ENCODE measurements around the gene RCAN2. TPM values are rescaled to one million over a fixed set of nuclear protein-coding genes. Genes with fewer than 3 reads are reported as not detected.

The RCAN2 gene
- polyA plus RNA-seq, 3 donors from 2014 or later: not detected

- Mint-ChIP-seq H3K4me3 (no peak overlapping the region), H3K4me1 (peaks cover 23 to 28% of the 10 kb centered on the region in 2 donors), H3K27me3 (ENCODE audit: low read depth in 3 of 3) (peaks cover 0 to 2% (median 0%) of the 10 kb centered on the region in 3 donors), H3K27ac (peak overlapping the region in 2 of 6 donors; percentile 21 to 60), H3K36me3 (peaks cover 0 to 5% (median 0%) of the 10 kb centered on the region in 3 donors), H3K9me3 (no peaks in the 10 kb centered on the region)
- DNase-seq: no peak
Measured at GRCh38 chr6:46378161-46378881, 112.9 kb downstream of the RCAN2 start.

GRCh38 chr6:46377209-46377608 is 114.0 kb downstream of the RCAN2 start:
- H3K9me3 Mint-ChIP-seq: no peaks in the 10 kb centered on the region
- peaks cover 23 to 28% of the 10 kb centered on the region in 2 donors for H3K4me1 Mint-ChIP-seq
- no peaks in the 10 kb centered on the region for H3K27me3 Mint-ChIP-seq (ENCODE audit: low read depth in 3 of 3)
- no peak for DNase-seq
- peaks cover 0 to 5% (median 0%) of the 10 kb centered on the region in 3 donors for H3K36me3 Mint-ChIP-seq
- peak overlapping the region; percentile 10 to 83 (median 54) for H3K4me3 Mint-ChIP-seq
- H3K27ac Mint-ChIP-seq: peak overlapping the region in 4 of 6 donors; percentile 8 to 84 (median 66)

GRCh38 chr6:46376562-46377061 is 114.6 kb downstream of the RCAN2 start:
- no peaks in the 10 kb centered on the region for H3K9me3 Mint-ChIP-seq
- H3K36me3 Mint-ChIP-seq: peaks cover 0 to 5% (median 0%) of the 10 kb centered on the region in 3 donors
- DNase-seq: peak; percentile 8 to 22 (median 9)
- H3K27ac Mint-ChIP-seq: peak overlapping the region; percentile 68 to 91 (median 80)
- peaks cover 23 to 28% of the 10 kb centered on the region in 2 donors for H3K4me1 Mint-ChIP-seq
- no peaks in the 10 kb centered on the region for H3K27me3 Mint-ChIP-seq (ENCODE audit: low read depth in 3 of 3)
- peak overlapping the region; percentile 72 to 83 (median 79) for H3K4me3 Mint-ChIP-seq

- Mint-ChIP-seq H3K4me1 (no peaks in the 10 kb centered on the region), H3K27ac (no peak overlapping the region), H3K4me3 (no peak overlapping the region), H3K27me3 (ENCODE audit: low read depth in 3 of 3) (no peaks in the 10 kb centered on the region), H3K9me3 (no peaks in the 10 kb centered on the region), H3K36me3 (no peaks in the 10 kb centered on the region)
- no peak for DNase-seq
Measured at GRCh38 chr6:46370622-46371021, 120.6 kb downstream of the RCAN2 start.

- Mint-ChIP-seq H3K27ac (no peak overlapping the region), H3K36me3 (peaks cover 0 to 3% (median 0%) of the 10 kb centered on the region in 3 donors), H3K4me3 (no peak overlapping the region), H3K9me3 (peaks cover 0 to 1% (median 0%) of the 10 kb centered on the region in 6 donors), H3K27me3 (ENCODE audit: low read depth in 3 of 3) (no peaks in the 10 kb centered on the region), H3K4me1 (no peaks in the 10 kb centered on the region)
- DNase-seq: no peak
Measured at GRCh38 chr6:46368169-46368536, 123.1 kb downstream of the RCAN2 start.

- no peaks in the 10 kb centered on the region for H3K27me3 Mint-ChIP-seq (ENCODE audit: low read depth in 3 of 3)
- no peak overlapping the region for H3K4me3 Mint-ChIP-seq
- no peak for DNase-seq
- H3K4me1 Mint-ChIP-seq: no peaks in the 10 kb centered on the region
- peaks cover 0 to 1% (median 0%) of the 10 kb centered on the region in 6 donors for H3K9me3 Mint-ChIP-seq
- no peak overlapping the region for H3K27ac Mint-ChIP-seq
- peaks cover 0 to 3% (median 0%) of the 10 kb centered on the region in 3 donors for H3K36me3 Mint-ChIP-seq
Measured at GRCh38 chr6:46367354-46368168, 123.7 kb downstream of the RCAN2 start.

GRCh38 chr6:46366190-46366900 is 124.9 kb downstream of the RCAN2 start:
- Mint-ChIP-seq H3K27me3 (ENCODE audit: low read depth in 3 of 3) (no peaks in the 10 kb centered on the region), H3K9me3 (peaks cover 0 to 1% (median 0%) of the 10 kb centered on the region in 6 donors), H3K36me3 (peaks cover 0 to 3% (median 0%) of the 10 kb centered on the region in 3 donors), H3K4me1 (no peaks in the 10 kb centered on the region), H3K27ac (no peak overlapping the region), H3K4me3 (no peak overlapping the region)
- DNase-seq: no peak

- Mint-ChIP-seq H3K27ac (peak overlapping the region in 1 of 6 donors; percentile 45), H3K4me3 (peak overlapping the region in 2 of 5 donors; percentile 30 to 48), H3K9me3 (no peaks in the 10 kb centered on the region), H3K36me3 (no peaks in the 10 kb centered on the region), H3K4me1 (peaks cover 4 to 13% of the 10 kb centered on the region in 2 donors), H3K27me3 (ENCODE audit: low read depth in 3 of 3) (no peaks in the 10 kb centered on the region)
- DNase-seq: no peak
Measured at GRCh38 chr6:46357591-46357990, 133.7 kb downstream of the RCAN2 start.

- Mint-ChIP-seq H3K27me3 (ENCODE audit: low read depth in 3 of 3) (no peaks in the 10 kb centered on the region), H3K27ac (no peak overlapping the region), H3K4me3 (no peak overlapping the region), H3K4me1 (peaks cover 4 to 13% of the 10 kb centered on the region in 2 donors), H3K9me3 (no peaks in the 10 kb centered on the region), H3K36me3 (no peaks in the 10 kb centered on the region)
- DNase-seq: no peak
Measured at GRCh38 chr6:46356543-46356942, 134.7 kb downstream of the RCAN2 start.

GRCh38 chr6:46353528-46353927 is 137.7 kb downstream of the RCAN2 start:
- Mint-ChIP-seq H3K9me3 (no peaks in the 10 kb centered on the region), H3K27me3 (ENCODE audit: low read depth in 3 of 3) (peaks cover 0 to 1% (median 0%) of the 10 kb centered on the region in 3 donors), H3K4me3 (no peak overlapping the region), H3K27ac (no peak overlapping the region), H3K36me3 (no peaks in the 10 kb centered on the region), H3K4me1 (peaks cover 4 to 13% of the 10 kb centered on the region in 2 donors)
- no peak for DNase-seq

GRCh38 chr6:46352541-46353268 is 138.5 kb downstream of the RCAN2 start:
- H3K4me1 Mint-ChIP-seq: peaks cover 4 to 7% of the 10 kb centered on the region in 2 donors
- no peak overlapping the region for H3K27ac Mint-ChIP-seq
- no peaks in the 10 kb centered on the region for H3K9me3 Mint-ChIP-seq
- no peak for DNase-seq
- peaks cover 0 to 1% (median 0%) of the 10 kb centered on the region in 3 donors for H3K27me3 Mint-ChIP-seq (ENCODE audit: low read depth in 3 of 3)
- no peaks in the 10 kb centered on the region for H3K36me3 Mint-ChIP-seq
- H3K4me3 Mint-ChIP-seq: no peak overlapping the region

- Mint-ChIP-seq H3K27ac (no peak overlapping the region), H3K36me3 (no peaks in the 10 kb centered on the region), H3K4me3 (no peak overlapping the region), H3K4me1 (no peaks in the 10 kb centered on the region), H3K27me3 (ENCODE audit: low read depth in 3 of 3) (peaks cover 0 to 1% (median 0%) of the 10 kb centered on the region in 3 donors), H3K9me3 (no peaks in the 10 kb centered on the region)
- no peak for DNase-seq
Measured at GRCh38 chr6:46350714-46351113, 140.5 kb downstream of the RCAN2 start.

GRCh38 chr6:46347669-46348068 is 143.6 kb downstream of the RCAN2 start:
- Mint-ChIP-seq H3K4me3 (no peak overlapping the region), H3K27me3 (ENCODE audit: low read depth in 3 of 3) (peaks cover 0 to 4% (median 0%) of the 10 kb centered on the region in 3 donors)

More at GRCh38 chr6:46347669-46348068, 143.6 kb downstream of the RCAN2 start:
- DNase-seq: no peak
- Mint-ChIP-seq H3K36me3 (peaks cover 0 to 4% (median 0%) of the 10 kb centered on the region in 3 donors), H3K4me1 (no peaks in the 10 kb centered on the region), H3K9me3 (peaks cover 0 to 3% (median 0%) of the 10 kb centered on the region in 6 donors), H3K27ac (no peak overlapping the region)

Measured in immature natural killer cell (primary cell).